Vagina (tissue), 2 donors: Measurements from ENCODE around the gene ITPKB. TPM values are rescaled to one million over a fixed set of nuclear protein-coding genes. Genes with fewer than 3 reads are reported as not detected.
A peak's percentile ranks its signal among the peaks of the same experiment; 100 is the strongest.

Experiments
- DNase-seq, 2 donors: peaks; one replicate each; pipeline ENCODE4 v3.0.0-alpha.2; 2017; ENCODE audit errors: extremely low spot score in 2 of 2
- H3K27ac ChIP-seq: fragments of 200-600 bp; sonication (generic); one replicate; pipeline ENCODE4 v1.5.1; 2019
- H3K27me3 ChIP-seq: fragments of 200-600 bp; sonication (generic); one replicate; pipeline ENCODE4 v1.5.1; 2019
- H3K36me3 ChIP-seq, 2 donors: fragments of 200-600 bp; sonication (generic); one replicate each; pipeline ENCODE4 v1.5.1; 2017 to 2019
- H3K4me1 ChIP-seq: fragments of 200-600 bp; sonication (generic); one replicate; pipeline ENCODE4 v1.5.1; 2019
- H3K4me3 ChIP-seq, 2 donors: fragments of 200-600 bp; sonication (generic); 1 replicate in 1 of 2; 2 replicates in 1 of 2; pipeline ENCODE4 v1.5.1; 2016 to 2019
- H3K9me3 ChIP-seq: fragments of 200-600 bp; sonication (generic); one replicate; pipeline ENCODE4 v1.5.1; 2019
- POLR2A ChIP-seq, 2 donors: fragments of 450-650 bp; IDR thresholded peaks; one replicate each; pipeline ENCODE4 v1.6.1; 2017; ENCODE audit warnings: antibody characterized with exemption in 2 of 2, mild to moderate bottlenecking in 2 of 2, moderate library complexity in 2 of 2
- POLR2AphosphoS5 ChIP-seq, 2 donors: sonication (generic); formaldehyde crosslinking; IDR thresholded peaks; one replicate each; pipeline ENCODE4 v1.9.0; 2017; ENCODE audit warnings: antibody characterized with exemption in 2 of 2, mild to moderate bottlenecking in 2 of 2, low read depth in 1 of 2; ENCODE audit not compliant: insufficient read depth in 1 of 2
- intact Hi-C: fragments of 100-400 bp; cut with DNase I; formaldehyde crosslinking; loops from one replicate; pipeline ENCODE4 v1.15.1; 2023
- total RNA-seq: library from RNA; depleted of rRNA; stranded (reverse); fragments of >200 nt; gene quantifications from one replicate; pipeline ENCODE4 v1.2.3, GENCODE V29; 2016
- TF ChIP-seq, protein P1 (sequence below), 3 experiments: fragments of 450-650 bp in 2 of 3; fragments of 200-600 bp in 1 of 3; sonication (generic) in 1 of 3; IDR thresholded peaks; one replicate each; pipeline ENCODE4 v1.5.1; 2017 to 2019; ENCODE audit warnings: antibody characterized with exemption in 3 of 3, mild to moderate bottlenecking in 2 of 3, moderate library complexity in 2 of 3

The ITPKB gene
- total RNA-seq, 1 donor from 2014 or later: 31.7 TPM

DNA sequence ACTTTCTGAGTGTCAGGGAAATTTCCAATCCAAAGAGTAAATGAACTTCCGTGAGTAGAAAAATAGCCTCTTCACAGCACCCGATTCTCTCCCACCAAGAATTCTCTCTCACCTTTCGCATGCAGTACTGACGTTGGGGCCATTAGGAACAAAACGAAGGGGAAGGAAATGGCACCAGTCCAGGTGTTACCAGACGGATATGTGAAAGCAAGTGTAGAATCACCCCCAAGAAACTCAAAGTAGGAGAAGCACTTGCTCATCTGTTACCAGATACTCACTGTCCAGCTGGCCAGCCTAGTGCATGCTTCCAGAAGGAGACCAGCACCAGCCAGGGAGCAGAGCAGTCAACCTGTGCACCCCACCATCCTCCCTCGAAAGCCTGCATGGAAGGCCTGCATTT, 55.1 kb downstream of the ITPKB start:
- no peak for DNase-seq
- Histone ChIP-seq H3K27me3 (no peaks in the 10 kb centered on the region), H3K4me3 (no peak overlapping the region), H3K9me3 (no peaks in the 10 kb centered on the region), H3K27ac (peak overlapping the region; percentile 96), H3K36me3 (no peaks in the 10 kb centered on the region), H3K4me1 (peaks cover 91% of the 10 kb centered on the region)
- intact Hi-C loops: no loop called here
- no peak for TF ChIP-seq POLR2A (IDR thresholded peaks at IDR 0.05)
- TF ChIP-seq, protein P1, sequence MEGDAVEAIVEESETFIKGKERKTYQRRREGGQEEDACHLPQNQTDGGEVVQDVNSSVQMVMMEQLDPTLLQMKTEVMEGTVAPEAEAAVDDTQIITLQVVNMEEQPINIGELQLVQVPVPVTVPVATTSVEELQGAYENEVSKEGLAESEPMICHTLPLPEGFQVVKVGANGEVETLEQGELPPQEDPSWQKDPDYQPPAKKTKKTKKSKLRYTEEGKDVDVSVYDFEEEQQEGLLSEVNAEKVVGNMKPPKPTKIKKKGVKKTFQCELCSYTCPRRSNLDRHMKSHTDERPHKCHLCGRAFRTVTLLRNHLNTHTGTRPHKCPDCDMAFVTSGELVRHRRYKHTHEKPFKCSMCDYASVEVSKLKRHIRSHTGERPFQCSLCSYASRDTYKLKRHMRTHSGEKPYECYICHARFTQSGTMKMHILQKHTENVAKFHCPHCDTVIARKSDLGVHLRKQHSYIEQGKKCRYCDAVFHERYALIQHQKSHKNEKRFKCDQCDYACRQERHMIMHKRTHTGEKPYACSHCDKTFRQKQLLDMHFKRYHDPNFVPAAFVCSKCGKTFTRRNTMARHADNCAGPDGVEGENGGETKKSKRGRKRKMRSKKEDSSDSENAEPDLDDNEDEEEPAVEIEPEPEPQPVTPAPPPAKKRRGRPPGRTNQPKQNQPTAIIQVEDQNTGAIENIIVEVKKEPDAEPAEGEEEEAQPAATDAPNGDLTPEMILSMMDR (IDR thresholded peaks at IDR 0.05): no peak
- no peak for TF ChIP-seq POLR2AphosphoS5 (IDR thresholded peaks at IDR 0.05; ENCODE audit: insufficient read depth in 1 of 2, low read depth in 1 of 2)

DNA sequence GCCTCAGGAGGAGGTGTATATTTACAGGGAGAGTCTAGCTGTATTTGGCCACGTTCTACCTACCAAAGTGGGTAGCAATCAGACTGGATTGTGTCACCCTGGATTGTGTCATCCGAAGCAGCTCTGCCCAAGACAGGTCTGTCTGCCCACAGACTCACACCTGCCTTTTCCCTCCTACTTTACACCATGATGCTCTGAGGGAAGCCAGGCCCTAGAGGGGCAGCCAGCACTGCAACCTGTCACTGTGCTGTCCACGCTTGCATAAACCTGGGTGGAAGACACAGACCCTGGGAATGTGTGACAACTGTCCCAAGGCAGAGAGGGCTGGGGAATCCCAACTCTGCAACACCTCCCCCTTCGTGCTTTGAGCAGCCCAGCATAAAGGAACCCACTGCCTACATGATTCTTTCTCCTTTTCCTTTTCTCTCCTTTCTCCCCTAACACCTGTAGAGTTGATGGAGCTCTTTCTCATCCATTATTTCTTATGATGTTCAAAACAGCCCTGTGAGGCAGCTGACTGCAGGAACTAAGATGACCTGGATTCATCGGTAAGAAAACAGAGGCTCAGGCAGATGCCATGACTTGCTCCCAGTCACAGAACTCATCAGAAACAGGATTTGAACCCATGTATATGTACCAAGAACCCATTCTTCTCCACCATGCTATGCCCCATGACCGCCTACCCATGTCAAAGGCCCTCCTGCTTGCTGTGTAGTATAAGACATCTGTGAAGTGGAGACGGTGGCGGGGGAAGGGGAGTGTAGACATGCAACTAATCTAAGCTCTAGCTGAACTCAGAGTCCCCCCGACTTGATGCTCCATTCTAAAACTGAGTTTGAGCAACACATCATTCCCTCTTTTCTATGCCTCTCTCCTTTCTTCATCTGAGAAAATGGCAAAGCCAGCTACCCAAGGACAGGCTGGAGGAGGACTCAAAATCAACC, 55.9 kb downstream of the ITPKB start:
- Histone ChIP-seq H3K27ac (peak overlapping the region; percentile 96), H3K4me3 (no peak overlapping the region)

DNA sequence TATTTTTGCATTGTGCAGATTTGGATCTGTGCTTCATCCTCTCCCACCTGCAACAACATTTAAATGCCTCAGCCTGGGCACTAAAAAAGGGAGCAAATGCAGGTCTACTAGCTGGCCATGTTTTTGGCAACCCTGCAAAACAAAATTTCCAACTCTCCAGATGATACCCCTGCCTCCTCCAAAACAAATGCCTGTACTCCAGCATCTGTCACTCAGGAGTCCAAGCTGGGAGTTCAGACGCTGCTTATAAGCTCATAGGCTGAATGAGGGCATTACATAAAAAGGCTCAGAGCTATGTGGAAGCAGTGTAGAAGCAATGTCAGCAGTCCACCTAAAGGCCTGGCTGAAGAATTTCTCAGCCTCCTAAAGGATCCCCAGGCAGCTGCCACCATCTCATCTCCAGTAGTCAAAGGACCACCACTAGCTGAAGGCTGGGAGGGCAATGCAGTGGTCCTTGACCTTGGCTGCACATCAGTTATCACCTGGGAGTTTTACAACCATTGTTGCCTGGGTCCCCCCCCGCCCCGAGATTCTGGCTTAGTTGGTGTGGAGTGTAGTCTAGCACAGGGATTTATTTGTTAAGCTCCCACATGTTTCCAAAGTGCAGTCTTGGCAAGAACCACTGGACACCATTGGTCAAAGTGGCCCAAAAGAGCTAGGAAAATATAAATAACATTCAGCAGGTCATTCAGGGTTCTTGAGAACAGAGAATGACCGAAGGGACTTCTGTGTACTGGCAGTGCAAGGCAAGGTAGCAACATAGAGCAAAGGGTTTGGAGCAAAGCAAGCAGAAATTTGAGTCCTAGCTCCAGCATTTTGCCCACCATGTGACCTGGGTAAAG, 57.2 kb downstream of the ITPKB start:
- intact Hi-C loops: no loop called here
- no peaks in the 10 kb centered on the region for H3K9me3 ChIP-seq
- peak overlapping the region; percentile 96 for H3K27ac ChIP-seq
- TF ChIP-seq POLR2A (IDR thresholded peaks at IDR 0.05): no peak
- TF ChIP-seq POLR2AphosphoS5 (IDR thresholded peaks at IDR 0.05; ENCODE audit: insufficient read depth in 1 of 2, low read depth in 1 of 2): peak in 1 of 2 donors; percentile 19
- TF ChIP-seq, protein P1 (IDR thresholded peaks at IDR 0.05): no peak
- no peaks in the 10 kb centered on the region for H3K36me3 ChIP-seq
- no peaks in the 10 kb centered on the region for H3K27me3 ChIP-seq
- DNase-seq: no peak
- peaks cover 94% of the 10 kb centered on the region for H3K4me1 ChIP-seq
- no peak overlapping the region for H3K4me3 ChIP-seq

More for the DNA sequence above, 55.9 kb downstream of the ITPKB start:
- Histone ChIP-seq H3K27me3 (no peaks in the 10 kb centered on the region), H3K9me3 (no peaks in the 10 kb centered on the region), H3K4me1 (peaks cover 92% of the 10 kb centered on the region), H3K36me3 (no peaks in the 10 kb centered on the region)
- no peak for TF ChIP-seq POLR2A (IDR thresholded peaks at IDR 0.05)
- TF ChIP-seq POLR2AphosphoS5 (IDR thresholded peaks at IDR 0.05; ENCODE audit: insufficient read depth in 1 of 2, low read depth in 1 of 2): no peak
- intact Hi-C loops: no loop called here
- DNase-seq: no peak

DNA sequence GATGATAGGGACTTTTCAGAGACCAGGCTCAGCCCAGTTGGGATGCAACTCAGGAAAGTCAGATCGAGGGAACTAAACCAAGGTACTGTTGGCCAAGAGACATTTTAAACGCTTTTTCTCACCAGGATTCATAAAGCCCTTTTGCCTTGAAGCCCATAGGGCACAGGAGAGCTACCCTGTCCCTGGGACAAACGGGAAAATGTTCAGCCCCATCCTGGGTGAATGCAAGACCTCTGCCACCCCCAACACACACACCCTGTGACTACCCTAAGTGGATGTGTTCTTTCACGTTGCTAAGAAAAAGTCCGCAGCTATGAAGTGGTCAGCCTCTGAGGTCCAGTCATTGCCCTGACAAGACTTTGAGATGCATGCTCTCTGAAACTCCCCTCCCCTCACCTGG, 58.4 kb downstream of the ITPKB start:
- Histone ChIP-seq H3K27ac (peak overlapping the region; percentile 96), H3K27me3 (no peaks in the 10 kb centered on the region), H3K4me1 (peaks cover 99% of the 10 kb centered on the region), H3K36me3 (no peaks in the 10 kb centered on the region), H3K4me3 (peak overlapping the region; percentile 38 to 41), H3K9me3 (no peaks in the 10 kb centered on the region)
- intact Hi-C loops: no loop called here
- TF ChIP-seq, protein P1 (IDR thresholded peaks at IDR 0.05): no peak
- TF ChIP-seq POLR2AphosphoS5 (IDR thresholded peaks at IDR 0.05; ENCODE audit: insufficient read depth in 1 of 2, low read depth in 1 of 2) (no peak), POLR2A (IDR thresholded peaks at IDR 0.05) (no peak)
- no peak for DNase-seq

DNA sequence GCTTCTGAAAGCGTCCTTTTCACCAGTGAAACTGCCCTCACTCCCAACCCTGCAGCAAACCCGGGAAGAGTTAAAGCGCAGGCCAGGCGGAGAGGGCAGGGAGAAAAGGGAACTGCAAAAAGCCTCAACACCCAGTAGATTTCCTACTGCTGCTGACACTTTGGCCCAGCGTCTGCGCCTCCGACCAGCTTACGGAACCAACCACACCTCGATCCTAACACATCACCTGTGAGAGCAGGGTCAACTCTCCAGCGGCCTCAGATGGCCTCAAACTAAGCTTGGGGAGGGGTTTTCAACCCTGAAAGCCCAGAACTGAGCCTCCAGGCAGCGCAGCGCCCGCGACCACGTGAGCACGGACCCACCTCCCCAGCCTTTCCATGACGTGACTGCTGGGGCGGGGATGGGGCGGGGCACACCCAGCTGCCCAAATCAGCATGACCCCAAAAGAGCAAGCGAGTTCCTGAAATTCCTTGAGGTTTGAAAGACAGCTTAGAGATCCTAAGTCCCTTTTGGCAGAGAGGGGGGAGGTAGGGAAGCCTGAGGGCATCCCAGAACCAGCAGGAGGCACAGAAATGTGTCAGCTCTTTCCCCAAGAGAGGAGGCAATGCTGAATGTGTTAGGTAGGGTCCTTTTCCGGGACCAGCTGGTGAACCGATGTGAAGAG, 59.1 kb downstream of the ITPKB start:
- Histone ChIP-seq H3K27me3 (no peaks in the 10 kb centered on the region), H3K4me1 (peaks cover 99% of the 10 kb centered on the region), H3K27ac (peak overlapping the region; percentile 96), H3K4me3 (peak overlapping the region; percentile 38 to 41), H3K36me3 (no peaks in the 10 kb centered on the region), H3K9me3 (no peaks in the 10 kb centered on the region)
- peak in 1 of 2 donors; percentile 75 for TF ChIP-seq POLR2A (IDR thresholded peaks at IDR 0.05)
- TF ChIP-seq, protein P1 (IDR thresholded peaks at IDR 0.05): no peak
- peak; percentile 92 to 98 for TF ChIP-seq POLR2AphosphoS5 (IDR thresholded peaks at IDR 0.05; ENCODE audit: insufficient read depth in 1 of 2, low read depth in 1 of 2)
- intact Hi-C loops: no loop called here
- no peak for DNase-seq
